Endothelial cell of umbilical vein (primary cell): ENCODE results near the gene KSR1. TPM values are rescaled to one million over a fixed set of nuclear protein-coding genes. Genes with fewer than 3 reads are reported as not detected.

Source experiments
- BruUV-seq: library from RNA; stranded (reverse); fragments of 400-500 nt; replicated peaks from 2 replicates; lab custom pipeline; 2021; lab: Mats Ljungman, UMichigan
- CTCF ChIA-PET: fragments of 300-600, 350-600 bp; sonication (Branson Sonifier 250); formaldehyde crosslinking; loops from one replicate; lab custom pipeline; 2021; ENCODE audit warnings: antibody characterized with exemption, inconsistent platforms; lab: Charles Lee
- POLR2A ChIA-PET: fragments of 300-600, 350-600 bp; sonication (Branson Sonifier 250); formaldehyde crosslinking; loops from one replicate; lab custom pipeline; 2021; ENCODE audit warnings: antibody characterized with exemption, inconsistent platforms; lab: Charles Lee
- DNase-seq: peaks from one replicate; pipeline ENCODE4 v3.0.0-alpha.2; 2011; ENCODE audit warnings: low read depth, low spot score
- FAIRE-seq: peaks from 2 replicates; lab custom pipeline; 2011; peaks lifted over from hg19 to GRCh38; lab: Jason Lieb, UNC
- H2AFZ ChIP-seq: 2 replicates; pipeline ENCODE4 v1.6.0; 2012; ENCODE audit warnings: low read depth, low read length, control low read depth, inconsistent platforms
- H3K27ac ChIP-seq: 2 replicates; pipeline ENCODE4 v1.5.1; 2011; ENCODE audit warnings: low read depth, mild to moderate bottlenecking, control low read depth, low read length, moderate library complexity; ENCODE audit not compliant: insufficient read depth
- H3K27me3 ChIP-seq, 2 experiments: 2 replicates each; pipeline versions ENCODE4 v1.6.0 to v1.6.1; 2011; ENCODE audit warnings: low read length in 2 of 2, mixed read lengths in 1 of 2; ENCODE audit not compliant: control insufficient read depth in 2 of 2, insufficient read depth in 2 of 2
- H3K36me3 ChIP-seq, 2 experiments: 2 replicates in 1 of 2; 3 replicates in 1 of 2; pipeline ENCODE4 v1.5.1; 2011; ENCODE audit warnings: low read length in 2 of 2, mild to moderate bottlenecking in 1 of 2, moderate library complexity in 1 of 2; ENCODE audit not compliant: control insufficient read depth in 2 of 2, insufficient read depth in 2 of 2; ENCODE audit errors: extremely low read depth in 1 of 2
- H3K4me1 ChIP-seq: 3 replicates; pipeline ENCODE4 v1.5.1; 2011; ENCODE audit warnings: mild to moderate bottlenecking, low read length; ENCODE audit not compliant: control insufficient read depth, insufficient read depth; ENCODE audit errors: extremely low read depth
- H3K4me2 ChIP-seq: 2 replicates; pipeline ENCODE4 v1.6.1; 2011; ENCODE audit warnings: low read length, control low read depth, mixed read lengths; ENCODE audit not compliant: insufficient read depth
- H3K4me3 ChIP-seq, 3 experiments: fragments of 200-600 bp in 1 of 3; sonication (generic), shearing (Covaris generic) in 1 of 3; replicated peaks in 1 of 3; 2 replicates each; pipeline ENCODE4 v1.5.1; 2011 to 2016; ENCODE audit warnings: control low read depth in 3 of 3, low read length in 3 of 3, mild to moderate bottlenecking in 2 of 3, inconsistent platforms in 1 of 3, low read depth in 1 of 3, moderate library complexity in 1 of 3; ENCODE audit not compliant: insufficient read depth in 1 of 3
- H3K79me2 ChIP-seq: 2 replicates; pipeline ENCODE4 v1.6.0; 2012; ENCODE audit warnings: low read length, inconsistent platforms; ENCODE audit not compliant: control insufficient read depth, insufficient read depth
- H3K9ac ChIP-seq: replicated peaks from 2 replicates; pipeline ENCODE3; 2011; ENCODE audit warnings: low read length, control low read depth; ENCODE audit not compliant: insufficient read depth; ENCODE audit errors: extremely low read depth
- H3K9me1 ChIP-seq: replicated peaks from 3 replicates; pipeline ENCODE4 v1.6.0; 2011; ENCODE audit warnings: mild to moderate bottlenecking, low read length; ENCODE audit not compliant: control insufficient read depth, insufficient read depth; ENCODE audit errors: extremely low read depth
- H3K9me3 ChIP-seq: replicated peaks from 2 replicates; pipeline ENCODE4 v1.5.1; 2012; ENCODE audit warnings: low read length, inconsistent platforms; ENCODE audit not compliant: control insufficient read depth, insufficient read depth
- H4K20me1 ChIP-seq: replicated peaks from 2 replicates; pipeline ENCODE3; 2011; ENCODE audit warnings: mild to moderate bottlenecking, low read length; ENCODE audit not compliant: control insufficient read depth, insufficient read depth; ENCODE audit errors: extremely low read depth
- EZH2 ChIP-seq: IDR thresholded peaks from 2 replicates; pipeline ENCODE4 v1.6.1; 2012; ENCODE audit warnings: borderline replicate concordance, low read depth, mild to moderate bottlenecking, moderate library complexity, low read length, inconsistent platforms; ENCODE audit not compliant: severe bottlenecking
- FOS ChIP-seq: IDR thresholded peaks from 2 replicates; pipeline ENCODE4 v1.6.1; 2011; ENCODE audit warnings: mild to moderate bottlenecking, low read length, moderate library complexity, borderline replicate concordance; ENCODE audit not compliant: insufficient read depth
- GATA2 ChIP-seq: IDR thresholded peaks from 2 replicates; pipeline ENCODE4 v1.7.0; 2011; ENCODE audit warnings: low read depth, mild to moderate bottlenecking, moderate library complexity, mixed read lengths, low read length; ENCODE audit not compliant: insufficient read length, insufficient read depth
- JUN ChIP-seq: IDR thresholded peaks from 2 replicates; pipeline ENCODE4 v1.6.1; 2011; ENCODE audit warnings: borderline replicate concordance, low read depth; ENCODE audit not compliant: insufficient read length, insufficient read depth
- MYC ChIP-seq: IDR thresholded peaks from one replicate; pipeline ENCODE4 v1.6.1; 2011; ENCODE audit warnings: mild to moderate bottlenecking, low read depth, low read length
- POLR2A ChIP-seq: IDR thresholded peaks from 2 replicates; pipeline ENCODE4 v1.6.1; 2012; ENCODE audit warnings: low read depth, mild to moderate bottlenecking, control low read depth, low read length
- POLR2AphosphoS5 ChIP-seq: IDR thresholded peaks from 2 replicates; pipeline ENCODE4 v1.6.1; 2012; ENCODE audit warnings: low read depth, mild to moderate bottlenecking, control low read depth, low read length, moderate library complexity; ENCODE audit not compliant: insufficient read depth
- dilution Hi-C: fragments of 300-500 bp; cut with MboI; formaldehyde crosslinking; loops from one replicate; pipeline ENCODE4 v1.15.0; 2019; ENCODE audit warnings: low sequenced_read_pairs; ENCODE audit not compliant: extremely low pct_ligation_motif_present
- intact Hi-C: fragments of 100-400 bp; cut with micrococcal nuclease; formaldehyde crosslinking; loops from one replicate; pipeline ENCODE4 v1.10.0; 2022
- polyA plus RNA-seq, 4 experiments: library from polyadenylated mRNA; depleted of rRNA in 3 of 4; stranded (reverse) in 3 of 4; unstranded in 1 of 4; fragments of >200 nt; gene quantifications; 2 replicates each; pipeline versions ENCODE4 v1.2.1 to v1.2.3, GENCODE V29; 2011 to 2012; ENCODE audit warnings: missing spikeins in 1 of 4
- total RNA-seq: library from RNA; stranded (reverse); gene quantifications from 2 replicates; pipeline ENCODE4 v1.2.3, GENCODE V29; 2021
- TF ChIP-seq, protein P1 (sequence below), 2 donors: IDR thresholded peaks; 1 replicate in 1 of 2; 2 replicates in 1 of 2; pipeline ENCODE4 v1.5.1; 2011; ENCODE audit warnings: low read length in 2 of 2, mild to moderate bottlenecking in 2 of 2, moderate library complexity in 2 of 2, control low read depth in 1 of 2, inconsistent platforms in 1 of 2, low read depth in 1 of 2; ENCODE audit not compliant: insufficient read depth in 1 of 2; ENCODE audit errors: extremely low read depth in 1 of 2
- TF ChIP-seq, protein P2 (sequence below): IDR thresholded peaks from 2 replicates; pipeline ENCODE4 v1.6.1; 2011; ENCODE audit not compliant: insufficient read depth, insufficient read length

KSR1 gene
- total and polyA plus RNA-seq, 2 donors (not counting 3 experiments of a cell fraction or from before 2014, with no cell fraction given): 35.4 to 80.2 TPM

DNA sequence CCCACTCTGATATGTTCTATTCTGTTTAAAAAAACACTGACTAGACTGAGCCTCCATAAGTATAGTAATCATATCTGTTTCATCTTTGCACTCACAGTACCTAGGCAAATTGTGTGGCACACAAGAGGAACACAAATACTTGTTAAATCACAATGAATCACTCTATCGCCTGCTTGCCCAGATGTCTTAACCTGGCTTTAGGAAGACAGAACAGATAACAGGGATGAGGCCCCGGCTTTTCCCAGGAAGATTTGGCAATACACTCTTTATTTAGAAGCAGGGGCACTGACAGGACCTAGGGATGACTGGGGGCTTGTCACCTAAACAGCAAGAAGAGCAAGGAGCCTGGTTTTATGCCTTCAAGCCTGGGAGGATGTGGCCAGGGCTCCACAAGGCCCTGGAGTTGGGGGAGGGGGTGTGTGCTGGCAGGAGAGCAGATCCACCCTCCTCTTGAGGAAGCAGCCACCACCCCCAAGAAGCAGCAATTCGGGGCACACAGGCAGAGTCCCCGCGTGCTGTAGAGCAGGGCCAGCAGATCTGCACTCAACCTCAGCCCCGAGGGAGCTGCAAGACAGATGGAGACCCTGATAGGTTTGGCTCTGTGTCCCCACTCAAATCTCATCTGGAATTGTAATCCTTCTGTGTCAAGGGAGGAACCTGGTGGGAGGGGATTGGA is 41.0 kb upstream of the KSR1 start:
- no peak for TF ChIP-seq EZH2
- no peak for TF ChIP-seq JUN
- TF ChIP-seq POLR2A: no peak
- no peak for TF ChIP-seq MYC
- no peak for TF ChIP-seq POLR2AphosphoS5
- TF ChIP-seq, protein P1, sequence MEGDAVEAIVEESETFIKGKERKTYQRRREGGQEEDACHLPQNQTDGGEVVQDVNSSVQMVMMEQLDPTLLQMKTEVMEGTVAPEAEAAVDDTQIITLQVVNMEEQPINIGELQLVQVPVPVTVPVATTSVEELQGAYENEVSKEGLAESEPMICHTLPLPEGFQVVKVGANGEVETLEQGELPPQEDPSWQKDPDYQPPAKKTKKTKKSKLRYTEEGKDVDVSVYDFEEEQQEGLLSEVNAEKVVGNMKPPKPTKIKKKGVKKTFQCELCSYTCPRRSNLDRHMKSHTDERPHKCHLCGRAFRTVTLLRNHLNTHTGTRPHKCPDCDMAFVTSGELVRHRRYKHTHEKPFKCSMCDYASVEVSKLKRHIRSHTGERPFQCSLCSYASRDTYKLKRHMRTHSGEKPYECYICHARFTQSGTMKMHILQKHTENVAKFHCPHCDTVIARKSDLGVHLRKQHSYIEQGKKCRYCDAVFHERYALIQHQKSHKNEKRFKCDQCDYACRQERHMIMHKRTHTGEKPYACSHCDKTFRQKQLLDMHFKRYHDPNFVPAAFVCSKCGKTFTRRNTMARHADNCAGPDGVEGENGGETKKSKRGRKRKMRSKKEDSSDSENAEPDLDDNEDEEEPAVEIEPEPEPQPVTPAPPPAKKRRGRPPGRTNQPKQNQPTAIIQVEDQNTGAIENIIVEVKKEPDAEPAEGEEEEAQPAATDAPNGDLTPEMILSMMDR (IDR thresholded peaks at IDR 0.05; ENCODE audit: extremely low read depth in 1 of 2, insufficient read depth in 1 of 2, low read depth in 1 of 2, low read length in 2 of 2): no peak
- TF ChIP-seq, protein P2, sequence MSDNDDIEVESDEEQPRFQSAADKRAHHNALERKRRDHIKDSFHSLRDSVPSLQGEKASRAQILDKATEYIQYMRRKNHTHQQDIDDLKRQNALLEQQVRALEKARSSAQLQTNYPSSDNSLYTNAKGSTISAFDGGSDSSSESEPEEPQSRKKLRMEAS: no peak
- TF ChIP-seq FOS: no peak
- no peak for TF ChIP-seq GATA2
- ChIA-PET POLR2A (no interaction called here), CTCF (interaction anchor here (0.8 kb wide), 1 partner anchor 40 kb away, joined by 4 read pairs; no protein-coding TSS in a partner anchor)
- no peak overlapping the region for H3K27ac ChIP-seq
- intact Hi-C loops: no loop called here
- BruUV-seq: no TSS peak
- peaks cover 4 to 6% of the 10 kb centered on the region in 2 experiments for H3K27me3 ChIP-seq
- dilution Hi-C loops: no loop called here
- H3K36me3 ChIP-seq: no peaks in the 10 kb centered on the region
- no peak overlapping the region for H2AFZ ChIP-seq
- H3K9me3 ChIP-seq: no peaks in the 10 kb centered on the region
- no peaks in the 10 kb centered on the region for H3K9me1 ChIP-seq
- H3K9ac ChIP-seq: no peak overlapping the region
- H3K4me2 ChIP-seq: no peak overlapping the region
- H3K4me1 ChIP-seq: no peaks in the 10 kb centered on the region
- DNase-seq (no peak), FAIRE-seq (no peak)
- H4K20me1 ChIP-seq: no peaks in the 10 kb centered on the region
- H3K79me2 ChIP-seq: no peaks in the 10 kb centered on the region
- no peak overlapping the region for H3K4me3 ChIP-seq
